HepG2 (cell line): ENCODE data around the gene BAIAP2L2. TPM values are rescaled to one million over a fixed set of nuclear protein-coding genes. Genes with fewer than 3 reads are reported as not detected.

Source experiments
- HIC2 ChIP-seq: sonication (generic); formaldehyde crosslinking; IDR thresholded peaks from 2 replicates; pipeline ENCODE4 v1.9.0; 2022; ENCODE audit warnings: low read depth, missing genetic modification reagents
- HNF4A ChIP-seq: sonication (generic); formaldehyde crosslinking; IDR thresholded peaks from 2 replicates; pipeline ENCODE4 v1.4.0; 2020; ENCODE audit warnings: missing genetic modification reagents
- HNRNPL ChIP-seq: fragments of 200-400 bp; formaldehyde crosslinking; IDR thresholded peaks from 2 replicates; pipeline ENCODE4 v1.6.1; 2017; ENCODE audit warnings: mild to moderate bottlenecking, low read depth, low read length
- HOXD1 ChIP-seq: sonication (generic); formaldehyde crosslinking; IDR thresholded peaks from 2 replicates; pipeline ENCODE4 v1.5.0; 2020; ENCODE audit warnings: missing genetic modification reagents
- JDP2 ChIP-seq: sonication (generic); formaldehyde crosslinking; IDR thresholded peaks from 2 replicates; pipeline ENCODE4 v1.8.1; 2022; ENCODE audit warnings: missing genetic modification reagents, borderline replicate concordance
- NBN ChIP-seq: fragments of 450-650 bp; conservative IDR thresholded peaks from 2 replicates; pipeline ENCODE4 v1.6.1; 2017
- NR1H2 ChIP-seq: sonication (generic); formaldehyde crosslinking; IDR thresholded peaks from 2 replicates; pipeline ENCODE4 v1.8.1; 2022; ENCODE audit warnings: low read depth, missing genetic modification reagents, borderline replicate concordance
- PAX8 ChIP-seq: sonication (generic); formaldehyde crosslinking; IDR thresholded peaks from 2 replicates; pipeline ENCODE4 v1.8.0; 2022; ENCODE audit warnings: mild to moderate bottlenecking, missing genetic modification reagents, borderline replicate concordance
- PHF20 ChIP-seq: sonication (generic); formaldehyde crosslinking; IDR thresholded peaks from 2 replicates; pipeline ENCODE4 v1.5.0; 2020; ENCODE audit warnings: mild to moderate bottlenecking, missing genetic modification reagents
- PLSCR1 ChIP-seq: sonication (generic); formaldehyde crosslinking; IDR thresholded peaks from 2 replicates; pipeline ENCODE4 v1.5.0; 2020; ENCODE audit warnings: missing genetic modification reagents, mild to moderate bottlenecking, borderline replicate concordance
- PRPF4 ChIP-seq: fragments of 200-400 bp; formaldehyde crosslinking; IDR thresholded peaks from 2 replicates; pipeline ENCODE4 v1.6.1; 2016; ENCODE audit warnings: low read length, low read depth; ENCODE audit not compliant: poor library complexity, severe bottlenecking
- RFX3 ChIP-seq: IDR thresholded peaks from 2 replicates; pipeline ENCODE4 v1.6.1; 2016; ENCODE audit warnings: missing biosample characterization, missing genetic modification reagents
- RXRB ChIP-seq: IDR thresholded peaks from 2 replicates; pipeline ENCODE4 v1.6.1; 2016; ENCODE audit warnings: borderline replicate concordance, missing genetic modification reagents, missing compliant biosample characterization
- SIN3A ChIP-seq: IDR thresholded peaks from 2 replicates; pipeline ENCODE4 v1.6.1; 2011; ENCODE audit warnings: low read depth, mild to moderate bottlenecking, control low read depth, low read length, borderline replicate concordance
- SP5 ChIP-seq: IDR thresholded peaks from 2 replicates; pipeline ENCODE4 v1.6.1; 2016; ENCODE audit warnings: low read depth, borderline replicate concordance
- TBL1XR1 ChIP-seq: fragments of 150-350 bp; IDR thresholded peaks from 2 replicates; pipeline ENCODE4 v1.6.1; 2014; ENCODE audit warnings: borderline replicate concordance, low read length; ENCODE audit not compliant: partially characterized antibody
- U2AF1 ChIP-seq: fragments of 200-400 bp; formaldehyde crosslinking; optimal IDR thresholded peaks from 2 replicates; pipeline ENCODE3; 2017; ENCODE audit warnings: mild to moderate bottlenecking, low read depth, low read length
- ZFY ChIP-seq: sonication (generic); formaldehyde crosslinking; IDR thresholded peaks from 2 replicates; pipeline ENCODE4 v1.4.0; 2020; ENCODE audit warnings: missing genetic modification reagents
- ZMAT3 ChIP-seq: sonication (generic); formaldehyde crosslinking; conservative IDR thresholded peaks from 2 replicates; pipeline ENCODE4 v1.7.0; 2021; ENCODE audit warnings: missing genetic modification reagents
- ZNF20 ChIP-seq: sonication (generic); formaldehyde crosslinking; IDR thresholded peaks from 2 replicates; pipeline ENCODE4 v1.4.0; 2020; ENCODE audit warnings: mild to moderate bottlenecking, moderate library complexity, missing genetic modification reagents
- ZNF230 ChIP-seq: sonication (generic); formaldehyde crosslinking; IDR thresholded peaks from 2 replicates; pipeline ENCODE4 v1.4.0; 2020; ENCODE audit warnings: mild to moderate bottlenecking, missing genetic modification reagents
- ZNF274 ChIP-seq: sonication (generic); formaldehyde crosslinking; IDR thresholded peaks from 2 replicates; pipeline ENCODE4 v1.5.1; 2020; ENCODE audit warnings: mild to moderate bottlenecking, missing genetic modification reagents
- ZNF331 ChIP-seq: sonication (generic); formaldehyde crosslinking; IDR thresholded peaks from 2 replicates; pipeline ENCODE4 v1.4.0; 2020; ENCODE audit warnings: missing genetic modification reagents
- ZNF510 ChIP-seq: sonication (generic); formaldehyde crosslinking; IDR thresholded peaks from 2 replicates; pipeline ENCODE4 v1.4.0; 2020; ENCODE audit warnings: low read depth, mild to moderate bottlenecking, missing genetic modification reagents
- ZNF619 ChIP-seq: sonication (generic); formaldehyde crosslinking; IDR thresholded peaks from 2 replicates; pipeline ENCODE4 v1.4.0; 2020; ENCODE audit warnings: mild to moderate bottlenecking, missing genetic modification reagents
- ZNF670 ChIP-seq: sonication (generic); formaldehyde crosslinking; IDR thresholded peaks from 2 replicates; pipeline ENCODE4 v1.8.0; 2022; ENCODE audit warnings: mild to moderate bottlenecking, missing genetic modification reagents, borderline replicate concordance
- ZNF781 ChIP-seq: sonication (generic); formaldehyde crosslinking; IDR thresholded peaks from 2 replicates; pipeline ENCODE4 v1.5.1; 2020; ENCODE audit warnings: borderline replicate concordance, mild to moderate bottlenecking, missing genetic modification reagents; ENCODE audit errors: not compliant biosample characterization
- ZNF878 ChIP-seq: sonication (generic); formaldehyde crosslinking; IDR thresholded peaks from 2 replicates; pipeline ENCODE4 v1.8.1; 2023; ENCODE audit warnings: mild to moderate bottlenecking, missing genetic modification reagents, moderate library complexity
- polyA plus RNA-seq, 8 experiments: library from polyadenylated mRNA; depleted of rRNA in 3 of 8; stranded (reverse) in 7 of 8; unstranded in 1 of 8; fragments of >200 nt; fragmentation: Illumina TruSeq in 4 of 8; extraction: Trizol in 4 of 8; gene quantifications; 2 replicates each; pipeline versions ENCODE4 v1.2.1 to v1.2.3, GENCODE V29; 2011 to 2016; ENCODE audit warnings: low read depth in 4 of 8, missing spikeins in 1 of 8, mixed read lengths in 1 of 8; ENCODE audit not compliant: insufficient read depth in 1 of 8
- total RNA-seq, 5 experiments: library from RNA; depleted of rRNA; stranded (reverse); fragments of >200 nt; fragmentation: Illumina TruSeq; extraction: Trizol; gene quantifications; 2 replicates each; pipeline ENCODE4 v1.2.3, GENCODE V29; 2016; ENCODE audit warnings: low read depth in 1 of 5

Gene BAIAP2L2
- total and polyA plus RNA-seq, 2 of the 13 experiments (the other 11 are each of a cell fraction or from before 2014, with no cell fraction given): 4.4 to 7.5 TPM

- TF ChIP-seq HNRNPL (peak; percentile 75), ZNF20 (CRISPR knock-in tag) (no peak), HIC2 (CRISPR knock-in tag) (peak; percentile 61; the same call in 1 of the 2 replicates), NR1H2 (CRISPR knock-in tag) (no peak), PLSCR1 (CRISPR knock-in tag) (no peak), TBL1XR1 (no peak), U2AF1 (no peak), ZNF274 (no peak), ZMAT3 (CRISPR knock-in tag) (no peak), PRPF4 (no peak), RXRB (CRISPR knock-in tag) (no peak), SP5 (CRISPR knock-in tag) (0 out of 2 replicates have a peak, but pooled peaks have one; percentile 51), ZNF331 (CRISPR knock-in tag) (no peak), ZNF510 (CRISPR knock-in tag) (no peak), ZNF619 (CRISPR knock-in tag) (no peak), HNF4A (CRISPR knock-in tag) (peak; percentile 46), ZNF230 (CRISPR knock-in tag) (no peak), ZNF670 (CRISPR knock-in tag) (no peak), ZNF878 (no peak), PHF20 (CRISPR knock-in tag) (0 out of 2 replicates have a peak, but pooled peaks have one; percentile 15), RFX3 (CRISPR knock-in tag) (no peak), NBN (no peak), SIN3A (no peak), ZFY (CRISPR knock-in tag) (0 out of 2 replicates have a peak, but pooled peaks have one; percentile 21), ZNF781 (CRISPR knock-in tag) (no peak), JDP2 (CRISPR knock-in tag) (no peak), PAX8 (no peak), HOXD1 (CRISPR knock-in tag) (no peak)
These were observed 43.5 kb upstream of the BAIAP2L2 start (continued) for GRCh38 chr22:38153821-38154562.
